Common myeloid progenitor, CD34-positive (primary cell): ENCODE data around the gene GP1BB.
"Not testable (repeated sequence)": the region's sequence is repeated elsewhere in the genome, so short reads cannot be mapped to it uniquely, and the experiment has no call there.

Source experiments
- CTCF ChIA-PET: fragments of 350-600 bp; sonication (Branson Sonifier 250); formaldehyde crosslinking; loops from one replicate; lab custom pipeline; 2021; ENCODE audit warnings: antibody characterized with exemption; lab: Charles Lee
- POLR2A ChIA-PET: fragments of 350-600 bp; sonication (Branson Sonifier 250); formaldehyde crosslinking; loops from one replicate; lab custom pipeline; 2021; ENCODE audit warnings: antibody characterized with exemption; lab: Charles Lee
- DNase-seq, 3 donors: peaks; one replicate each; pipeline versions ENCODE4 v3.0.0 to v3.0.0-alpha.2; 2013
- H3K27ac ChIP-seq, 2 experiments: 1 replicate in 1 of 2; 2 replicates in 1 of 2; pipeline ENCODE4 v1.7.0; 2013; ENCODE audit warnings: inconsistent platforms in 2 of 2, low read length in 2 of 2, mild to moderate bottlenecking in 2 of 2, low read depth in 1 of 2, moderate library complexity in 1 of 2; ENCODE audit not compliant: severe bottlenecking in 2 of 2, insufficient read depth in 1 of 2, poor library complexity in 1 of 2
- H3K27me3 ChIP-seq, 5 experiments: replicated peaks in 2 of 5; 1 replicate in 3 of 5; 2 replicates in 2 of 5; pipeline versions ENCODE4 v1.6.1 to v1.7.0; 2013; ENCODE audit warnings: low read length in 4 of 5, mild to moderate bottlenecking in 2 of 5, moderate library complexity in 2 of 5, inconsistent platforms in 1 of 5; ENCODE audit not compliant: insufficient read depth in 5 of 5, control insufficient read depth in 4 of 5
- H3K36me3 ChIP-seq, 4 experiments: 1 replicate in 2 of 4; 2 replicates in 2 of 4; pipeline versions ENCODE4 v1.6.1 to v1.7.0; 2013; ENCODE audit warnings: low read length in 3 of 4, control low read depth in 1 of 4, mild to moderate bottlenecking in 1 of 4; ENCODE audit not compliant: control insufficient read depth in 4 of 4, insufficient read depth in 4 of 4
- H3K4me1 ChIP-seq, 4 experiments: 1 replicate in 3 of 4; 2 replicates in 1 of 4; pipeline versions ENCODE4 v1.6.1 to v1.7.1; 2013; ENCODE audit warnings: low read length in 3 of 4, mild to moderate bottlenecking in 3 of 4, control low read depth in 1 of 4, inconsistent platforms in 1 of 4, moderate library complexity in 1 of 4; ENCODE audit not compliant: control insufficient read depth in 4 of 4, insufficient read depth in 4 of 4; ENCODE audit errors: control extremely low read depth in 1 of 4
- H3K4me3 ChIP-seq, 7 experiments: 1 replicate in 4 of 7; 2 replicates in 3 of 7; pipeline versions ENCODE4 v1.5.1 to v1.7.0; 2013; ENCODE audit warnings: mild to moderate bottlenecking in 7 of 7, low read length in 6 of 7, moderate library complexity in 6 of 7, inconsistent platforms in 2 of 7, low read depth in 2 of 7, control low read depth in 1 of 7; ENCODE audit not compliant: insufficient read depth in 4 of 7, control insufficient read depth in 1 of 7; ENCODE audit errors: extremely low read depth in 1 of 7
- H3K9me3 ChIP-seq, 5 experiments: 1 replicate in 4 of 5; 2 replicates in 1 of 5; pipeline versions ENCODE4 v1.6.1 to v1.7.1; 2013; ENCODE audit warnings: low read length in 4 of 5, mild to moderate bottlenecking in 2 of 5, inconsistent platforms in 1 of 5, low read depth in 1 of 5, moderate library complexity in 1 of 5; ENCODE audit not compliant: control insufficient read depth in 4 of 5, insufficient read depth in 2 of 5; ENCODE audit errors: control extremely low read depth in 1 of 5
- WGBS: methylation state at CpG from one replicate; pipeline ENCODE4 v1.1.5; 2013; ENCODE audit not compliant: insufficient coverage; 5-methylcytosine and 5-hydroxymethylcytosine counted together

The GP1BB gene

DNA sequence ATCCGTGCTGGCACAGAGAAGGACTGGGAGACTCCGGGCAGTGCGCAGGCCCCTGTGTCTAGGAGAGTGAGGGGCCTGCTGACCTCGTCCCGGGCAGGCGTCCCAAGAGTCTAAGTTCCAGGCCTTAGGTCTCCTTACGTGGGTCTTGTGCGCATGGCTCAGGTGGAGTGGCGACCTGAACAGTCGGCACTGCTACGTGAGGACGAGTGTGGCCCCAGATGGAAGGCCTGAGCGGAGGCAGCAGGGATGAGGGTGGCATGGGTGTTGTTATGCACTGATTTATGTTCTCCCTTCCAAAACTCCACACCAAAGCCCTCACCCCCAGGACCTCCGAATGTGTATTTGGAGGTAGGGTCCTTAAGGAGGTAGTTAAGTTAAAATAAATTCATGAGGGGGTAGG, 29.8 kb upstream of the GP1BB start:
- Histone ChIP-seq H3K27me3 (peaks cover 0 to 3% (median 0%) of the 10 kb centered on the region in 5 experiments), H3K27ac (no peak overlapping the region), H3K36me3 (no peaks in the 10 kb centered on the region), H3K4me3 (no peak overlapping the region), H3K4me1 (peaks cover 0 to 8% (median 3%) of the 10 kb centered on the region in 4 experiments), H3K9me3 (no peaks in the 10 kb centered on the region)
- WGBS, result over 99% methylated on average over 12 of the region's 14 CpGs
- POLR2A ChIA-PET, result interaction anchor here (0.5 kb wide), 1 partner anchor 29 kb away, joined by 3 read pairs; no protein-coding TSS in a partner anchor
- CTCF ChIA-PET, result no interaction called here
- no peak for DNase-seq

DNA sequence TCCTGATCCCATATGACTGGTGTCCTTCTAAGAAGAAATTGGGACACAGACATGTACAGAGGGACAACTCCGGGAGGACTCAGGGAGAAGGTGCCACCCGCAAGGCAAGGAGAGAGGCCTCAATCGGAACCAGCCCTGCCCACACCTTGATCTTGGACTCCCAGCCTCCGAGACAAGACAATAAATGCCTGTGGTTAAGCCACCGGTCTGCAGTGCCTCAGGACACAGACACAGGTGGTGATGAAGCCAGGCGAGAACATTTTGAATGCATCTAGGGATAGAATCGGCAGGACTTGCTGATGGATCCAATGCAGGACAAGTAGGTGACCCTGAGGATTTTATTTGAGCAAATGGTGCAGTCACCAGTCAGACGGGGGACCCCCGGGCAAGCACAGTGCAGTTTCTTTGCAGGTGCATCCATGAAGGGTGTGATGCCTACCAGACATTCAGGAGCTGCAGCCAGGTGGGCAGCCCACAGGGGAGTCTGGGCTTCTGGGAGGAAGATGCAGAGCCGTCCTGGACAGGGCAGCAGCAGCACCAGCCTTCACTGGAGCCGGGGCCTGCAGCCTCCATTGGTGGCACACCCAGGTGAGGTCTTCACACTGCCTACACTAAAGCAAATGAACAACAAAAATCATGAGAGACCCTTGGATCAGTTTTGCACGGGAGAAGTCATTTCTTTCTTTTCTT, 29.2 kb upstream of the GP1BB start:
- no peak overlapping the region for H3K27ac ChIP-seq
- ChIA-PET POLR2A (interaction anchor here (0.5 kb wide), 1 partner anchor 30 kb away, joined by 3 read pairs; no protein-coding TSS in a partner anchor), CTCF (no interaction called here)
- H3K4me3 ChIP-seq, result no peak overlapping the region
- no peaks in the 10 kb centered on the region for H3K9me3 ChIP-seq
- H3K27me3 ChIP-seq, result peaks cover 0 to 3% (median 0%) of the 10 kb centered on the region in 5 experiments
- WGBS, result 97% methylated on average over 12 of the region's 12 CpGs
- peaks cover 0 to 6% (median 3%) of the 10 kb centered on the region in 4 experiments for H3K4me1 ChIP-seq
- H3K36me3 ChIP-seq, result no peaks in the 10 kb centered on the region
- no peak for DNase-seq

DNA sequence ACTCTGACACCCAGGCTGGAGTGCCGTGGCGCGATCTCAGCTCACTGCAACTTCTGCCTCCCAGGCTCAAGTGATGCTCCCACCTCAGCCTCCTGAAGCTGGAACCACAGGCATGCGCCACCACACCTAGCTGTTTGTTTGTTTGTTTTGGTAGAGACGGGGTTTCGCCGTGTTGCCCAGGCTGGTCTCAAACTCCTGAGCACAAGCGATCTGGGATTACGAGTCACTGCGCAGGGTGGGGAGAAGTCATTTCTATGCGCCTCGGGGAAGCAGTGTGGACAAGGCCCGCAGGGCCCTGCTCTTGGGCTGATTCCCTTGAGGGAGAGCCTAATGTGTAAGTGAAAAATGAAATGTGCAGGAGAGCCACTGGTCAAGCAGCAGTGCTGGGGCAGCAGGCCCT, 28.6 kb upstream of the GP1BB start:
- H3K4me3 ChIP-seq, result no peak overlapping the region
- no peaks in the 10 kb centered on the region for H3K9me3 ChIP-seq
- no peak for DNase-seq
- ChIA-PET CTCF (no interaction called here), POLR2A (no interaction called here)
- no peaks in the 10 kb centered on the region for H3K36me3 ChIP-seq
- H3K27me3 ChIP-seq, result peaks cover 0 to 3% (median 0%) of the 10 kb centered on the region in 5 experiments
- 86% methylated on average over 7 of the region's 13 CpGs for WGBS
- no peak overlapping the region for H3K27ac ChIP-seq
- H3K4me1 ChIP-seq, result no peaks in the 10 kb centered on the region

DNA sequence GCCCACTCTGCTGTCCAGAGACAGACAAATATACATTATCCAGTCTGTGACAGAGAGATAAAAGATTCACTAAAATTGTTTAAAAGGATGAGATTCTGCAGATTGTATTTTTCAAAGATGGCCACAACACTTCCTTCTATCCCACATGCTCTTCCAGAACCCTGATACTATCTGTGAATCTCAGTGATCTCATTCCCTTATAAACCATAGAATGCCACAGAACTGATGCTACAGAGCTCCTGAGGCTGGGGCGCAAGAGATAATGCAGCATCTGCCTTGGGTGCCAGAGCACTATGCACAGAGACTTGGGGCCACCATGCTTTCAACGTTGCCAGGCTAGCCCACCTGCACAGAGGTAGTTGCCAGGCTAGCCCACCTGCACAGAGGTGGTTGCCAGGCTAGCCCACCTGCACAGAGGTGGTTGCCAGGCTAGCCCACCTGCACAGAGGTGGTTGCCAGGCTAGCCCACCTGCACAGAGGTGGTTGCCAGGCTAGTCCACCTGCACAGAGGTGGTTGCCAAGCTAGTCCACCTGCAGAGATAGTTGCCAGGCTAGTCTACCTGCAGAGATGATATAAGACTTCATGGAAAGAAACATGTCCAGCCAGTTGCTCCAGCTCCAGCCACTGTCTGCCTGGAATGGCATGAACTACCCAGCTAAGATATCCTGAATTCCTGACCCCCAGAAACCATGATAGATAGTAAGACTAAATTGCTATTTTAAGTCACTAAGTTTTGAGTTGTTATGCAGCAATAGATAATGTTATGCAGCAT, 26.6 kb upstream of the GP1BB start:
- 93% methylated on average over 2 of the region's 2 CpGs for WGBS
- POLR2A ChIA-PET, result no interaction called here
- no peak overlapping the region for H3K27ac ChIP-seq
- H3K4me1 ChIP-seq, result no peaks in the 10 kb centered on the region
- no peak overlapping the region for H3K4me3 ChIP-seq
- CTCF ChIA-PET, result interaction anchor here (0.6 to 1.5 kb wide), 3 partner anchors 12 to 834 kb away, joined by 3 to 4 read pairs (median 4); no protein-coding TSS in a partner anchor
- H3K27me3 ChIP-seq, result no peaks in the 10 kb centered on the region
- no peaks in the 10 kb centered on the region for H3K36me3 ChIP-seq
- no peak for DNase-seq
- no peaks in the 10 kb centered on the region for H3K9me3 ChIP-seq

DNA sequence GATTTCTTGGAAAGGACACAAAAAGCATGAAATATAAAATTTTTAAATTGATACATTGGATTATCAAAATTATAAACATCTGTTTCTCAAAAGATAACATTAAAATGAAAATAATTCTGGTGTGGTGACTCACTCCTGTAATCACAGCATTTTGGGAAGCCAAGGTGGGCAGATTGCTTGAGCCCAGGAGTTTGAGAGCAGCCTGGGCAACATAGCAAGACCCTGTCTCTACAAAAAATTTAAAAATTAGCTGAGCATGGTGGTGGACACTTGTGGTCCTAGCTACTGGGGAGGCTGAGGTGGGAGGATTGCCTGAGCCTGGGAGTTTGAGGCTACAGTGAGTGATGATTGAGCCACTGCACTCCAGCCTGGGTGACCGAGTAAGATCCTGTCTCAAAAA, 25.5 kb upstream of the GP1BB start:
- POLR2A ChIA-PET, H3K36me3 ChIP-seq, H3K9me3 ChIP-seq, H3K4me3 ChIP-seq, H3K27me3 ChIP-seq, DNase-seq, H3K4me1 ChIP-seq, H3K27ac ChIP-seq: not testable (repeated sequence)
- CTCF ChIA-PET, result interaction anchor here (0.6 to 1.5 kb wide), 2 partner anchors 11 to 122 kb away, joined by 3 to 4 read pairs; no protein-coding TSS in a partner anchor
- WGBS, result 60% methylated on average over 1 of the region's 1 CpG

DNA sequence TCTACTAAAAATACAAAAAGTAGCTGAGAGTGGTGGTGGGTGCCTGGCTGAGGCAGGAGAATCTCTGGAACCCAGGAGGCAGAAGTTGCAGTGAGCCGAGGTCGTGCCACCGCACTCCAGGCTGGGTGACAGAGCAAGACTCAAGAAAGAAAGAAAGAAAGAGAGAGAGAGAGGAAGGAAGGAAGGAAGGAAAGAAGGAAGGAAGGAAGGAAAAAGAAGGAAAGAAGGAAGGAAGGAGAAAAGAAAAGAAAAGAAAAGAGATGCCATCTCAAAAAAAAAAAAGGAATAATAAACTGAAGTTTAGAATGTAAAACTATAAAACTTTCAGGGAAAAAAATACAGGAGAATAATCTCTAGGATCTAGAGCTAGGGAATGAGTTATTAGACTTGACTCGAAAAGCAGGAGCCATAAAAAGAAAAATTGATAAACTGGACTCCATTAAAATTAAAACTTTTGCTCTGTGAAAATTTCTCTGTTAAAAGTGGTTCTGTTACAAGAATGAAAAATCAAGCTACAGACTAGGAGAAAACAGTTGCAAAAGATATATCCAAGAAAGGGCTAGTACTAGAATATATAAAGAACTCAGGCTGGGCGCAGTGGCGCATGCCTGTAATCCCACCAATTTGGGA, 22.4 kb upstream of the GP1BB start:
- Histone ChIP-seq H3K36me3 (no peaks in the 10 kb centered on the region), H3K27ac (no peak overlapping the region), H3K9me3 (no peaks in the 10 kb centered on the region), H3K4me3 (no peak overlapping the region), H3K27me3 (no peaks in the 10 kb centered on the region), H3K4me1 (no peaks in the 10 kb centered on the region)
- ChIA-PET CTCF (interaction anchor here (1.6 kb wide), 1 partner anchor 21 kb away, joined by 4 read pairs; no protein-coding TSS in a partner anchor), POLR2A (interaction anchor here (0.9 kb wide), 1 partner anchor 12 kb away, joined by 4 read pairs; no protein-coding TSS in a partner anchor)
- DNase-seq, result no peak
- WGBS, result 97% methylated on average over 5 of the region's 6 CpGs
